ENCODE results near the gene ACTMAP.

Gene ACTMAP

DNA sequence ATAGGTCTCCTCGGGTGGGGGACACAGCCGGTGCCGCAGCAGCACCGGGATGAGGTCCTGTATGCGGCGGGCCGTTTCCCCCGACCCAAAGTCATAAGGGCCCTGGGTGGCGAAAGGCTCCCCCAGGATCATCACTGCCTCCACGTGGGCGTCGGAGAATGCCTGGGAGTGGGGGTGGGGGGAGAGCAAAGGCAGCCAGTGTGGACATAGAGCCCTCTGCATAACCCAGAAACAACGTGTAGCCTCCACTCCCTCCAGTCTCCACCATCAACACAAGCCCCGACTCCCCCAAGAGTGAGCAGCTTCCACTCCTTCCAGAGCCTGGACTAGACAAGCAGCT, 58.1 kb downstream of the ACTMAP start:
- no peak for DNase-seq

DNA sequence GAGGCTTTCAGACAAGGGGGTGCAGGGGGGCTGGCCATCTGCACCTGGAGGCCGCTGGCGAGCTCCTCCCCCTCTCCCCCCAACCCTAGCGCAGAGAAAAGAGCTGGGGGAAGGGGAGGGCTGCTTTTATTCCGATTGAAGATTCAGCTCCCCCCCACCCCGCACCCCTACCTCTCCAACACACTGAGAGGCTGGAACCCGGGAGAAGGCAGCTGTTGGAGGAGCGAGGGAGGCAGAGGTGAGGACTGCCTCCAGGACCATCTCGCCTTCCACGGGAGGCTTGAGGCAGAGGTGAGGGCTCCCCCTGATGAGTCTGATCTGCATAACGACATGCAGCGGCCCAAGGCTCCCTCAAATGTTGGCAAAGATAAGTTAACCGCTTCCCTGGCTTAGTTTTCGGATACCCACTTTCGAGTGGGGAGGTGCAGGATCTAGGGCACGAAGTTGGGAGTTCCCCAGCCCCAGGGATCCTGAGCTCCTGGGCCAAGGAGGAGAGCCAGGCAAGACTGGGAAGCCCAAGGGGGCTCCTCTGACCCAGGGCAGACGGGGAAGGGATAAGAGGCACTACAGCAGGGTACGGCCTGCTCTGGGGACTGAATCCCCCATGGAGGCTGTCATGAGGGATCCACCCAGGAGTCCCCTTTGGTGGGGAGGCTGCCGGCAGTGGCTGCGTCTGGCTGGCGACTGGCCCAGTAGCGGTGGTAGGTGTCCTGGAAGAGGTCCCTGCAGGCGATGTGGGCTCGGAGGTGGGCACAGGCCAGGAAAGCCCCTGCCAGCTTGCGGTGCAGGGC, 58.7 kb downstream of the ACTMAP start:
- no peak for DNase-seq

All from NCI-H1105 treated with DMSO at 0.1 percent for 48 hours (cell line).